Large intestine (tissue), 3 donors: ENCODE measurements around the gene STX11. TPM values are rescaled to one million over a fixed set of nuclear protein-coding genes. Genes with fewer than 3 reads are reported as not detected.
"Not testable (repeated sequence)": the region's sequence is repeated elsewhere in the genome, so short reads cannot be mapped to it uniquely, and the experiment has no call there.

Source experiments
- DNase-seq, 2 donors: peaks; one replicate each; pipeline versions ENCODE4 v3.0.0 to v3.0.0-alpha.2; 2013
- H3K27ac ChIP-seq: one replicate; pipeline ENCODE4 v1.5.1; 2013; ENCODE audit warnings: low read length
- H3K27me3 ChIP-seq: 2 replicates; pipeline ENCODE4 v1.6.1; 2013; ENCODE audit warnings: low read length; ENCODE audit not compliant: control insufficient read depth, insufficient read depth
- H3K36me3 ChIP-seq: 2 replicates; pipeline ENCODE4 v1.6.1; 2013; ENCODE audit warnings: low read length; ENCODE audit not compliant: control insufficient read depth, insufficient read depth
- H3K4me1 ChIP-seq: one replicate; pipeline ENCODE4 v1.6.1; 2013; ENCODE audit warnings: low read length; ENCODE audit not compliant: control insufficient read depth, insufficient read depth
- H3K4me3 ChIP-seq: one replicate; pipeline ENCODE4 v1.5.1; 2013; ENCODE audit warnings: low read length
- H3K9me3 ChIP-seq: one replicate; pipeline ENCODE4 v1.6.1; 2013; ENCODE audit warnings: mild to moderate bottlenecking, low read depth, low read length, moderate library complexity; ENCODE audit not compliant: control insufficient read depth
- WGBS: methylation state at CpG from one replicate; pipeline ENCODE4 v1.1.5; 2013; ENCODE audit warnings: low lambda C conversion rate; ENCODE audit not compliant: insufficient coverage; 5-methylcytosine and 5-hydroxymethylcytosine counted together
- polyA plus RNA-seq: library from polyadenylated mRNA; unstranded; fragments of 120-200 nt; gene quantifications from one replicate; pipeline ENCODE4 v1.2.1, GENCODE V29; 2013

STX11 gene
- polyA plus RNA-seq, 1 donor: 2.6 TPM

DNA sequence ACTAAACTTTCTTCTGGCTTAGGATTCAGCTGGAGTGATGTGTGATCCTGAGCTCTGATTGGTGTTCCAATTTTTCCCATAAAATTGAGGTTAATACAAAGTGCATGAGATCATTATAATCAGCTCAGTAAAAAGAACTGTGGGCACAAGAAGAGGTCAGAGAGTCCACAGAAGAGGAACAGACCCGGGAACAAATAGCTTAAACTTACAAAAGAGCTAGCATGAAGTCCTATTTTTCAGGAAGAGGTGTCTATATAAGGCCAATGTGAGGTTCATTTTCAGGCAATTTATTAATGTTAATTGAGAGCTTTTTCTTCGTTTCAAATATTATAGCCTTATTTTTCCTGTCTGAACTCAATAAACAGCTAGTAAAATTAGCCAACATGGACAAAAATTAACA lies 26.9 kb upstream of the STX11 start:
- no peaks in the 10 kb centered on the region for H3K36me3 ChIP-seq
- no peak overlapping the region for H3K27ac ChIP-seq
- no peak for DNase-seq
- H3K4me3 ChIP-seq: no peak overlapping the region
- 88% methylated on average over 2 of the region's 2 CpGs for WGBS
- H3K27me3 ChIP-seq: no peaks in the 10 kb centered on the region
- H3K9me3 ChIP-seq: no peaks in the 10 kb centered on the region
- no peaks in the 10 kb centered on the region for H3K4me1 ChIP-seq

DNA sequence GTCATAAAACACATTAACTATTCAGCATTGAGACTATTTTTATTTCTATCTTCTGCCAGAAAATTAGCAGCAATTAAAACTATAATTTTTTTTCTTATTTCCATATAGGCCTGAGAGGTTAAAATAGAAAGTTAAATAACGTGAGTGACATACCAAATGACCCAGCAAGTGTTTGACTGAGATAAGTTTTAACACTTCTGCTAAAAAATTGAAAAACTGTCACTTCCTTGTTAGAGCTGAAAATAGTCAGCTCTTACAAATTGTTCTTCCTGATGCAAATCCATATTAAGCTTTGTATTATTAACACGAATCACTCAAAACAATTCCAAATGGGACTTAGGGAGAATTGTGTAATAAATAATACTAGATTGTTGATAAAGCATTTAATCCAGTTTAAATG lies 26.5 kb upstream of the STX11 start:
- Histone ChIP-seq H3K27me3 (no peaks in the 10 kb centered on the region), H3K4me1 (no peaks in the 10 kb centered on the region), H3K27ac (no peak overlapping the region), H3K36me3 (no peaks in the 10 kb centered on the region), H3K9me3 (no peaks in the 10 kb centered on the region), H3K4me3 (no peak overlapping the region)
- WGBS: no CpG with 5 or more reads among the region's 2 CpGs
- DNase-seq: no peak

DNA sequence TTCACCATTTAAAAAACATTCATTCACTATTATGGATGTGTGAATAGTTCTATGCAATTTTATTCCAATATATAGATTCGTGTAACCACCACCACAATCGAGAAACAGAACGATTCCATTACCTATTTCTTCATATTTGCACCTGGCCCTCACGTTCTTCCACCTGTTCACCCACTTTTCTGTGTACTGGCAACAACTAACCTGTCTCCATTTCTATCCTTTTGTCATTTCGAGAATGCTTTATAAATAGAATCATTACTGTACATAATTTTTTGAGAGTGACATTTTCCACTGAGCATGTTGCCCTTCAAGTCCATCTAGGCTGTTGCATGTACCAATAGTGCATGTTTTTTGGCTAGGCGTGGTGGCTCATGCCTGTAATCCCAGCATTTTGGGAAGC lies 23.2 kb upstream of the STX11 start:
- Histone ChIP-seq H3K27ac (no peak overlapping the region), H3K4me3 (no peak overlapping the region), H3K4me1 (no peaks in the 10 kb centered on the region), H3K36me3 (no peaks in the 10 kb centered on the region), H3K27me3 (peaks cover 4% of the 10 kb centered on the region), H3K9me3 (no peaks in the 10 kb centered on the region)
- WGBS: 84% methylated on average over 5 of the region's 6 CpGs
- DNase-seq: no peak

DNA sequence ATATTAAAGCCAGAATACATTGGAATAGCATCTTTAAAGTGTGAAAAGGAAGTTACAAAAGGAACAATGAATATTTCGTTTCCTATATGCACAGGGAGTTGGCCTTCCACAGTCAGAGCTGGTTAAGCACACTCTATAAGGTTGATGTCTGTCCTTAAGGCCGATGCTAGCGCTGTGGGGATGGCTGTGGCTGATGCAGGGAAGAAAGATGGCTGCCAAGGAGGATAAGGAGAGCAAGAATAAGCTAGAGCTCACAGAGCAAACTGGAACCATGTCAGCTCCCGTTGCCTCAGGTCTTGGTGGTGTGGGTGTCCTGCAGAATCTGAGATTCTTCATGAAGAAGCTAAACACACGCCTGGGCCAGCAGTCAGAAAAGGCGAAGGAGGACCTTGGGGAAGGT lies 20.8 kb upstream of the STX11 start:
- no peak overlapping the region for H3K27ac ChIP-seq
- H3K4me3 ChIP-seq: no peak overlapping the region
- no peaks in the 10 kb centered on the region for H3K4me1 ChIP-seq
- H3K36me3 ChIP-seq: no peaks in the 10 kb centered on the region
- WGBS: no CpG with 5 or more reads among the region's 6 CpGs
- no peak for DNase-seq
- H3K9me3 ChIP-seq: no peaks in the 10 kb centered on the region
- peaks cover 4% of the 10 kb centered on the region for H3K27me3 ChIP-seq

DNA sequence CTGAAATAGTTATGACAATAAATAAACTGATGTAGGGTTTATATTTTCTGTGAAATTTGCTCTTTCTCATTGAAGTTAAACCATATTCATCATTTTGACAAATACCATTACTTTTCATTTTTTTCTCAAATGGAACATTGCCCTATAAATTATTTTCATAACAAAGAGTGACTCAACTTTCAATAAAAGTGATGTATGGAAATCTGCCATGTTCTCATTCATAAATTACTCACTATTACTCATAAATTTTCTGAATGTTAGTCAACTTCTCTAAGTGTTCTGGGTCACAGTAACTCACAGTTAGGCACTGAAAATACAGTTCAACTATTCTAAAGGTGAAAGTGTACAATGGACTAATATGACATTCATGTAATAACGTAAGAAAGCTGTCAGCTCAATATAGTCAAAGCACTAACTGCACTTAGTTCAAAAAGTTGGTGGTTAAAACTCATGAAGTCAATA lies 19.0 kb upstream of the STX11 start:
- Histone ChIP-seq H3K36me3 (no peaks in the 10 kb centered on the region), H3K9me3 (no peaks in the 10 kb centered on the region), H3K27ac (no peak overlapping the region), H3K4me1 (no peaks in the 10 kb centered on the region), H3K27me3 (peaks cover 4% of the 10 kb centered on the region), H3K4me3 (no peak overlapping the region)
- no CpG with 5 or more reads among the region's 1 CpG for WGBS
- no peak for DNase-seq

DNA sequence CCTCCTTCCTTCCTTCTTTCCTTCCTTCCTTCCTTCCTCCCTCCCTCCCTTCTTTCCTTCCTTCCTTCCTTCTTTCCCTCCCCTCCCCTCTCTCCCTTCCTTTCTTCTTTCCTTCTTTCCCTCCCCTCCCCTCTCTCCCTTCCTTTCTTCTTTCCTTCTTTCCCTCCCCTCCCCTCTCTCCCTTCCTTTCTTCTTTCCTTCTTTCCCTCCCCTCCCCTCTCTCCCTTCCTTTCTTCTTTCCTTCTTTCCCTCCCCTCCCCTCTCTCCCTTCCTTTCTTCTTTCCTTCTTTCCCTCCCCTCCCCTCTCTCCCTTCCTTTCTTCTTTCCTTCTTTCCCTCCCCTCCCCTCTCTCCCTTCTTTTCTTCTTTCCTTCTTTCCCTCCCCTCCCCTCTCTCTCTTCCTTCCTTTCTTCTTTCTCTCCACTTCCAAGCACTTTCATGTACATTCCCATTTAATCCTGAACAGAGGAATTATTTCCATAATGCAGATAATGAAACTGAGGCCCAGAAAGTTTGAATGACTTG lies 18.1 kb upstream of the STX11 start:
- not testable (repeated sequence) for DNase-seq, H3K36me3 ChIP-seq, H3K4me3 ChIP-seq, H3K9me3 ChIP-seq, H3K27ac ChIP-seq, H3K27me3 ChIP-seq, H3K4me1 ChIP-seq

DNA sequence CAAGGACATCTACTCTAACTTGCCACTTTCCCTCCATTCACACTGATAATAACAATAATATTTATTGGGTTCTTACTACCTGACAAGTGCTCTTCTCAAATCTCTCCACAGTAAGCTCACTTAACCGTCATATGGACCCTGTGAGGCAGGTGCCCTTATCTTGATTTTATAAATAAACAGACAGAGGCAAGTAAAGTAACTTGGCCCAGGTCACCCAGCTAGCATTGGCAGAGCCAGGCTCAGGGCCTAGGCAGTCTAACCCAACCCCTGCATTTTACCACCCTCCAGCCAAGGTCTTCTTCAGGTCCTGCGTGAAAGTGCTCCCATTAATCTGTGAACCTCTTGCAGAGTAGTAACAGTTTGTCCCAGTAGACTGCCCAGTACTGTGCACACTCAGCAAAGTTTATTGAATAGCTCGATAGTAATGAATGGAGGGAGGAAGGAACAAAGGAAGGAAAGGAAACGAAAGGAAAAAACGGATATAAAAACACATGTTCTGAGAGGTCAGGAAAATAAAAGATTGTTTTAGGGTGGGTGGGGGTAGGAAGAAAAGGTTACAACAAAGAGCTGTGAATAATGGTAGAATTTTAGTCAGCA lies 17.0 kb upstream of the STX11 start:
- Histone ChIP-seq H3K4me1 (no peaks in the 10 kb centered on the region), H3K27me3 (peaks cover 4% of the 10 kb centered on the region), H3K4me3 (no peak overlapping the region), H3K27ac (no peak overlapping the region), H3K9me3 (no peaks in the 10 kb centered on the region), H3K36me3 (no peaks in the 10 kb centered on the region)
- DNase-seq: no peak
- WGBS: 76% methylated on average over 3 of the region's 5 CpGs

DNA sequence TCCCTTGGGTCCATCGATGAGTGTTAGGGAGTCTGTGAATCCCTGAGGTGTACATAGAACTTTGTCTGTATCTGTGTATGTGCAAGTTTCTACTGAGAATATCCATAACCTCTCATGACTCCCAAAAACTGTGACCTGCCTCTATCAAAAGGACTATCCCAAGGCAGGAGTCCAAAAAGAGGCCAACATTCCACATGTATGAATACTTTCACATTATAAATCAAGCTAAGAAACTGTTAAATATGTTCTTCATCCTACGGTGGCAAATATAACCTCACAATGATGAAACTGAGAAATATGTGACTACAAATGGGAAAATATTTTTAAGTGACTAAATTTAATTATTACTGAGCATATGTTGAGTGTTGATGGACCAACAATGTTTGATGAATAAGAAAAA lies 16.1 kb upstream of the STX11 start:
- Histone ChIP-seq H3K4me3 (no peak overlapping the region), H3K36me3 (no peaks in the 10 kb centered on the region), H3K4me1 (no peaks in the 10 kb centered on the region), H3K27me3 (peaks cover 4% of the 10 kb centered on the region), H3K27ac (no peak overlapping the region), H3K9me3 (no peaks in the 10 kb centered on the region)
- no CpG with 5 or more reads among the region's 2 CpGs for WGBS
- no peak for DNase-seq

DNA sequence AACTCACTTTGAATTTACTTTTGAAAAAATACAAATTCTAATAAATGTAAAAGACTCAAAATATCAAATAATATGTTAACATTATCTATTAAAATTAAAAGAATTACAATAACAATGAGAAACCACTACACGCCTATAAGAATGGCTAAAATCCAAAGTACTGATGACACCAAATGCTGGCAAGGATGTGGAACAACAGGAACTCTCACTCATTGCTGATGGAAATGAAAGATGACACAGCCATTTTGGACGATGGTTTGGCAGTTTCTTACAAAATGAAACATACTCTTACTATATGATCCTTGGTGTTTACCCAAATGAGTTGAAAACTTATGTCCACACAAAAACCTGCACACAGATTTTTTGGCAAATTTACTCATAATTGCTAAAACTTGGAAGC lies 15.6 kb upstream of the STX11 start:
- WGBS: 100% methylated on average over 1 of the region's 2 CpGs
- H3K9me3 ChIP-seq: no peaks in the 10 kb centered on the region
- no peak overlapping the region for H3K27ac ChIP-seq
- H3K4me3 ChIP-seq: no peak overlapping the region
- DNase-seq: no peak
- no peaks in the 10 kb centered on the region for H3K27me3 ChIP-seq
- no peaks in the 10 kb centered on the region for H3K4me1 ChIP-seq
- no peaks in the 10 kb centered on the region for H3K36me3 ChIP-seq

DNA sequence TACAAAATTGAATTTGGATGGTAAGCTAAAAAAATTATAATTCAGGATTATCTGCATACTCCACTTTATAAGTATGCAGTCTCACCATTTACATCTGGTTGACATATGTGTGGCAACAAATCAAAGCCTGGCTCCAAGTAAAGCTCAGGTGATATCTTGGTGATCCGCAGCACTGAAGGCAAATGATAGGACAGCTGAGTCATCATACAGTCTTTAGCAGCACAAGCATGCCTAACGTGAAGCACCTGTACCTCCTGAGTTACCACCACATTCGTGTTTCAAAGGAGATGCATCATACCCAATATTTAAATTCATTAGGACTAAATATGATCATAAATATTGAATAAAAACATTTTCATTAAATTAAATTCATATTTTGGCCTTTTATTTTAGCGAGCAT lies 11.8 kb upstream of the STX11 start:
- no peaks in the 10 kb centered on the region for H3K4me1 ChIP-seq
- no peak for DNase-seq
- H3K27me3 ChIP-seq: no peaks in the 10 kb centered on the region
- WGBS: 92% methylated on average over 1 of the region's 4 CpGs
- no peak overlapping the region for H3K27ac ChIP-seq
- no peak overlapping the region for H3K4me3 ChIP-seq
- no peaks in the 10 kb centered on the region for H3K9me3 ChIP-seq
- H3K36me3 ChIP-seq: no peaks in the 10 kb centered on the region

DNA sequence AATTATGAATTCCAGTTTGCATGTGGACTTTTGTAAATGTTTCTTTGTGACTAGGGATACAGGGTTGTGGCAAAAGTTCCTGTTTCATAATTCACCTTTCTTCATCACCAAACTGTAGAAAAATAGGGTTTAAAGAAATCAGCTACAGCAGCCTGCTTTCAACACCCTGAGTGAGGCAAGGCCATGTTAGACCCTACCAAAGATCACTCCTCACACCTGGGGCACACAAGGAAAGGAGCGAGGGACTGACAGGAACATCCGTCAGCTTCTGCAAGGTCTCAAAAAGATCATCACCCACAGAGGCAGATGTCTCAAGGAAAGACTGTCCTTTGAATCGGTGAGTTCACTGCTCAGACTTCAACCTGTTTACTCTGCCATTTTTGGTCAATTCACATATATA lies 10.5 kb upstream of the STX11 start:
- H3K36me3 ChIP-seq: no peaks in the 10 kb centered on the region
- no peak overlapping the region for H3K27ac ChIP-seq
- H3K9me3 ChIP-seq: no peaks in the 10 kb centered on the region
- no peaks in the 10 kb centered on the region for H3K4me1 ChIP-seq
- no CpG with 5 or more reads among the region's 3 CpGs for WGBS
- H3K4me3 ChIP-seq: no peak overlapping the region
- H3K27me3 ChIP-seq: no peaks in the 10 kb centered on the region
- no peak for DNase-seq
